ENCODE results near the gene GOLGA6L26.
"Not testable (repeated sequence)": the region's sequence is repeated elsewhere in the genome, so short reads cannot be mapped to it uniquely, and the experiment has no call there.

DNA sequence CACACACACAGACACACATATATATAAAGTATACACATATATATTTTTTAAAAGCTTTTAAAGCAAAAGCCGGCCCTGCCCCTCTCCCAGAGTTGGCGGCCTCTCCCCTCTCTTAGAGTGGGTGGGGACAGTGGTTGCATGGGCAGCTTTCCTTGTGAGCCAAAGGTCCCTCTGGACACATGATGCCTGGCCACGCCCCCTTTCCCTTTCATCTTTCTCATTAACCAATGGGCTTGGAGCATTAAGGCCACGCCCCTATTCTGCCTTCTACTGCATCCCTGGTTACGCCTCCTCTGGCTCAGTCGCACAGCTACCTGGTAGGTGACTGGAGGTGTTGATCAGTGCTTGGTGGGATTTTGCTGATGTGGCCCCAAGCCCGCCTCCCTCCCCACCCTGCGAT lies 20.5 kb upstream of the GOLGA6L26 start, which contains the start of gene GOLGA8S:
- not testable (repeated sequence) for TF ChIP-seq POLR2AphosphoS5 (IDR thresholded peaks at IDR 0.05; ENCODE audit: low read depth, low read length); FOXP2 (optimal IDR thresholded peaks at IDR 0.05; ENCODE audit: borderline replicate concordance, extremely low read depth, extremely low read length, insufficient read depth)

Data from PFSK-1 (cell line).